ENCODE data around the gene TMEM150B. TPM values are rescaled to one million over a fixed set of nuclear protein-coding genes. Genes with fewer than 3 reads are reported as not detected.

The TMEM150B gene
- total and polyA plus RNA-seq, 2 donors (not counting 3 experiments of a cell fraction or from before 2014, with no cell fraction given) = not detected

DNA sequence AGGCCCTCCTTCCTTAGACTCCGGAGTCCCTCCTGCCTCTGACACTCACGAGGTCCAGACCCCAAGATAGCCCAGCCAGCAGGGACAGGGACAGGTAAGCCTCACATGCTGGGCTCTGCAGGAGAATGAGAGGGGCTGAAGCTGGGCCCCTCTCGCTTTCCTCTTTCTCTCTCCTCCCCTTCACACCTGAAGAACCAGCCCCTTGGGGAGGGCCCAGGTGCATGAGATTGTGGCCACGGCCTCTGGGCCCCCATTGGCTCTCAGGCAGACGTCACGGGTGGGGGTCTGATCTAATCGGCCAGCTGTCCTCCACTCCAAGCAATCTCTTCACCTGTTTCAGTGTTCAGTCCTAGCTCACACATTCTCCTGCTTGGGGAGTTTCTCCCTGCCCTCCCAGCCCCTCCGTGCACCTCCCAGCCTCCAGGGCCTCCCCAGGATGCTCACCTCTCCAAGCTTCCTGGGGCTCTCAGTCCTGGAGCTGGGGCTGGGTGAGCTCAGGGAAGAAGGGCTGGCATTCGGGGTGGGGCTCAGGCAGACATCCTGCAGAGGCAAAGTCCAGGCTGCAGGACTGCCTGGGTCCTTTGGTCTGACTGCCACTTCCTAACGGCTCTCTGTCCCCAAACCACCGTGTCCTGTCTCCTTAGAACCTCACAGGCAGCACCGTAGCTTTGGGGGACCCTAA is 2.8 kb downstream of the TMEM150B start:
- POLR2A ChIA-PET = no interaction called here

More for the DNA sequence above, 2.8 kb downstream of the TMEM150B start:
- Histone ChIP-seq H3K27me3 (ENCODE audit: control insufficient read depth in 2 of 2, insufficient read depth in 2 of 2, low read length in 2 of 2) (peaks cover 0 to 2% of the 10 kb centered on the region in 2 experiments), H3K9me3 (replicated peaks; ENCODE audit: control insufficient read depth, insufficient read depth, low read length) (no peaks in the 10 kb centered on the region), H3K36me3 (ENCODE audit: control insufficient read depth in 2 of 2, extremely low read depth in 1 of 2, insufficient read depth in 2 of 2, low read length in 2 of 2) (no peaks in the 10 kb centered on the region), H2AFZ (ENCODE audit: low read depth, low read length) (no peak overlapping the region), H4K20me1 (replicated peaks; ENCODE audit: control insufficient read depth, extremely low read depth, insufficient read depth, low read length) (no peaks in the 10 kb centered on the region), H3K9ac (replicated peaks; ENCODE audit: extremely low read depth, insufficient read depth, low read length) (no peak overlapping the region), H3K4me3 (replicated peaks in 1 of 3; ENCODE audit: insufficient read depth in 1 of 3, low read depth in 1 of 3, low read length in 3 of 3) (no peak overlapping the region), H3K27ac (ENCODE audit: insufficient read depth, low read depth, low read length) (no peak overlapping the region), H3K4me1 (ENCODE audit: control insufficient read depth, extremely low read depth, insufficient read depth, low read length) (no peaks in the 10 kb centered on the region), H3K9me1 (replicated peaks; ENCODE audit: control insufficient read depth, extremely low read depth, insufficient read depth, low read length) (no peaks in the 10 kb centered on the region), H3K4me2 (ENCODE audit: insufficient read depth, low read length) (no peak overlapping the region), H3K79me2 (ENCODE audit: control insufficient read depth, insufficient read depth, low read length) (no peaks in the 10 kb centered on the region)
- CTCF ChIA-PET = interaction anchor here (1.9 to 3.0 kb wide), 4 partner anchors 10 to 96 kb away, joined by 5 to 17 read pairs (median 8); partner anchors contain the start of gene KMT5C
- DNase-seq (ENCODE audit: low read depth, low spot score) (no peak), FAIRE-seq (no peak)
- intact Hi-C loops (cut with micrococcal nuclease) = no loop called here
- no TSS peak for BruUV-seq (replicated peaks)
- no peak for TF ChIP-seq EZH2 (IDR thresholded peaks at IDR 0.05; ENCODE audit: borderline replicate concordance, low read depth, low read length, severe bottlenecking)
- no peak for TF ChIP-seq MYC (IDR thresholded peaks at IDR 0.05; ENCODE audit: low read depth, low read length)
- TF ChIP-seq POLR2A (IDR thresholded peaks at IDR 0.05; ENCODE audit: low read depth, low read length) = no peak
- no peak for TF ChIP-seq CTCF (IDR thresholded peaks at IDR 0.05; ENCODE audit: extremely low read depth in 1 of 2, insufficient read depth in 1 of 2, low read depth in 1 of 2, low read length in 2 of 2)
- TF ChIP-seq GATA2 (IDR thresholded peaks at IDR 0.05; ENCODE audit: insufficient read depth, insufficient read length, low read depth, low read length) = no peak
- TF ChIP-seq MAX (IDR thresholded peaks at IDR 0.05; ENCODE audit: insufficient read depth, insufficient read length) = no peak
- TF ChIP-seq POLR2AphosphoS5 (IDR thresholded peaks at IDR 0.05; ENCODE audit: insufficient read depth, low read depth, low read length) = no peak
- no peak for TF ChIP-seq FOS (IDR thresholded peaks at IDR 0.05; ENCODE audit: borderline replicate concordance, insufficient read depth, low read length)
- no peak for TF ChIP-seq JUN (IDR thresholded peaks at IDR 0.05; ENCODE audit: borderline replicate concordance, insufficient read depth, insufficient read length, low read depth)
- dilution Hi-C loops (cut with MboI; ENCODE audit: extremely low pct_ligation_motif_present, low sequenced_read_pairs) = no loop called here
